Inflammatory macrophage treated with lipopolysaccharide for 1 hour (primary cell): ENCODE results near the gene UGT1A10.

Experiments used
- DNase-seq, 2 donors: peaks; one replicate each; pipeline ENCODE4 v3.0.0-alpha.2; 2020 to 2022

Gene UGT1A10

GRCh38 chr2:233811087-233811486 lies 174.8 kb downstream of the UGT1A10 start:
- DNase-seq = no peak

GRCh38 chr2:233811732-233812131 lies 175.5 kb downstream of the UGT1A10 start:
- DNase-seq = no peak

- DNase-seq = no peak
Observed at GRCh38 chr2:233813236-233814055, 177.2 kb downstream of the UGT1A10 start.

- DNase-seq = no peak
Observed at GRCh38 chr2:233814056-233814835, 178.0 kb downstream of the UGT1A10 start.

- DNase-seq = no peak
Observed at GRCh38 chr2:233815861-233816260, 179.6 kb downstream of the UGT1A10 start.

GRCh38 chr2:233816334-233816733 lies 180.1 kb downstream of the UGT1A10 start:
- no peak for DNase-seq

- DNase-seq = no peak
Observed at GRCh38 chr2:233816771-233817170, 180.5 kb downstream of the UGT1A10 start.

GRCh38 chr2:233817361-233817911 lies 181.2 kb downstream of the UGT1A10 start:
- no peak for DNase-seq

- no peak for DNase-seq
Observed at GRCh38 chr2:233817995-233818638, 181.9 kb downstream of the UGT1A10 start.

GRCh38 chr2:233818639-233819621 lies 182.7 kb downstream of the UGT1A10 start:
- DNase-seq = no peak

- DNase-seq = no peak
Observed at GRCh38 chr2:233819884-233820773, 183.9 kb downstream of the UGT1A10 start.

- DNase-seq = no peak
Observed at GRCh38 chr2:233820774-233821105, 184.5 kb downstream of the UGT1A10 start.

- no peak for DNase-seq
Observed at GRCh38 chr2:233821196-233821595, 184.9 kb downstream of the UGT1A10 start.

GRCh38 chr2:233821709-233822100 lies 185.5 kb downstream of the UGT1A10 start:
- no peak for DNase-seq

GRCh38 chr2:233822101-233822771 lies 186.0 kb downstream of the UGT1A10 start:
- no peak for DNase-seq
